ENCODE measurements around the gene GRAP.

Gene GRAP

GRCh38 chr17:18987862-18988545, 58.8 kb downstream of the GRAP start:
- Histone ChIP-seq H3K36me3 (ENCODE audit: control insufficient read depth in 4 of 4, insufficient read depth in 4 of 4, low read length in 3 of 4) (peaks cover 0 to 18% (median 9%) of the 10 kb centered on the region in 4 experiments), H3K4me3 (ENCODE audit: control insufficient read depth in 1 of 7, extremely low read depth in 1 of 7, insufficient read depth in 4 of 7, low read depth in 2 of 7, low read length in 6 of 7) (no peak overlapping the region), H3K27me3 (replicated peaks in 2 of 5; ENCODE audit: control insufficient read depth in 4 of 5, insufficient read depth in 5 of 5, low read length in 4 of 5) (no peaks in the 10 kb centered on the region), H3K9me3 (ENCODE audit: control extremely low read depth in 1 of 5, control insufficient read depth in 4 of 5, insufficient read depth in 2 of 5, low read depth in 1 of 5, low read length in 4 of 5) (no peaks in the 10 kb centered on the region), H3K4me1 (ENCODE audit: control extremely low read depth in 1 of 4, control insufficient read depth in 4 of 4, insufficient read depth in 4 of 4, low read length in 3 of 4) (peaks cover 0 to 21% (median 18%) of the 10 kb centered on the region in 4 experiments), H3K27ac (ENCODE audit: insufficient read depth in 1 of 2, low read depth in 1 of 2, low read length in 2 of 2, poor library complexity in 1 of 2, severe bottlenecking in 2 of 2) (no peak overlapping the region)
- 93% methylated on average over 14 of the region's 14 CpGs for WGBS (ENCODE audit: insufficient coverage)
- POLR2A ChIA-PET = no interaction called here
- CTCF ChIA-PET = interaction anchor here (1.5 to 1.7 kb wide), 2 partner anchors 10 to 13 kb away, joined by 6 read pairs; no protein-coding TSS in a partner anchor
- DNase-seq = no peak

- no peak for DNase-seq
- CTCF ChIA-PET = interaction anchor here (1.5 to 2.3 kb wide), 3 partner anchors 9 to 14 kb away, joined by 6 to 7 read pairs (median 6); no protein-coding TSS in a partner anchor
- Histone ChIP-seq H3K27me3 (replicated peaks in 2 of 5; ENCODE audit: control insufficient read depth in 4 of 5, insufficient read depth in 5 of 5, low read length in 4 of 5) (no peaks in the 10 kb centered on the region), H3K4me1 (ENCODE audit: control extremely low read depth in 1 of 4, control insufficient read depth in 4 of 4, insufficient read depth in 4 of 4, low read length in 3 of 4) (peaks cover 0 to 13% (median 10%) of the 10 kb centered on the region in 4 experiments), H3K4me3 (ENCODE audit: control insufficient read depth in 1 of 7, extremely low read depth in 1 of 7, insufficient read depth in 4 of 7, low read depth in 2 of 7, low read length in 6 of 7) (no peak overlapping the region), H3K36me3 (ENCODE audit: control insufficient read depth in 4 of 4, insufficient read depth in 4 of 4, low read length in 3 of 4) (peaks cover 0 to 18% (median 9%) of the 10 kb centered on the region in 4 experiments), H3K9me3 (ENCODE audit: control extremely low read depth in 1 of 5, control insufficient read depth in 4 of 5, insufficient read depth in 2 of 5, low read depth in 1 of 5, low read length in 4 of 5) (no peaks in the 10 kb centered on the region), H3K27ac (ENCODE audit: insufficient read depth in 1 of 2, low read depth in 1 of 2, low read length in 2 of 2, poor library complexity in 1 of 2, severe bottlenecking in 2 of 2) (no peak overlapping the region)
- POLR2A ChIA-PET = no interaction called here
- WGBS (ENCODE audit: insufficient coverage) = 97% methylated on average over 9 of the region's 9 CpGs
These were observed 59.5 kb downstream of the GRAP start for GRCh38 chr17:18987230-18987610.

DNA sequence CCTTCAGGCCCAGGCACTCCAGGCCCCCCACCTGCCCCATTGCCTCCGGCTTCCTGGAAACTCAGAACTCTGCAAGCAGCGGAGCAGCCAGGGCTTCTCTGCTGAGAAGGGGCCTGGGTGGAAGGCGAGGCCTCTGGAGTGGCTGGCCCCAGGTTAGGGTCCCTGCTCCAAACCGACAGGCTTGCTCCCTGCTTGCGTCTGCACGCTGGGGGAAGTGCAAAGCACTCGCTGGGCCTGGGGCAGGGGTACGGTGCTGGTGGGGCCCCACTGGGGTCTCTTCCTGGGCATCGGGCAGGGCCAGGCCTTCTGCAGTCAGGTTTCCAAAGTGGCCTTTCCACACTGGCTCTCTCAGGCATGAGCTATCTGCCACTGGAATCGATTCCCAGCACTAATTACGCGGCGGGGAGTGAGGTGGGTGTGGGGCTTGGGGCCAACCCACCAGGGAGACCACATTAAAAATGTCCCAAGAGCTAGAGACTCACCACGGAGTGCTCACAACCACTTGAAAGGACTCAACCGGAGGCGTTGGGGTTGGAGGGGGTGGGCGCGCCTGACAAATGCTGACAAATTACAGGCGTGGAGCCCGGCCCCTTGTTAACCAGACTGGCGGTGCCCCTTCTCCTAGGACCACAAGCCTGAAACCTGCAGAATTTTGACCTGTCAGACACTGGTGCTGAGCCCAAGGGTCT, 60.1 kb downstream of the GRAP start:
- Histone ChIP-seq H3K36me3 (ENCODE audit: control insufficient read depth in 4 of 4, insufficient read depth in 4 of 4, low read length in 3 of 4) (peaks cover 0 to 18% (median 9%) of the 10 kb centered on the region in 4 experiments), H3K4me3 (ENCODE audit: control insufficient read depth in 1 of 7, extremely low read depth in 1 of 7, insufficient read depth in 4 of 7, low read depth in 2 of 7, low read length in 6 of 7) (no peak overlapping the region), H3K9me3 (ENCODE audit: control extremely low read depth in 1 of 5, control insufficient read depth in 4 of 5, insufficient read depth in 2 of 5, low read depth in 1 of 5, low read length in 4 of 5) (no peaks in the 10 kb centered on the region), H3K27ac (ENCODE audit: insufficient read depth in 1 of 2, low read depth in 1 of 2, low read length in 2 of 2, poor library complexity in 1 of 2, severe bottlenecking in 2 of 2) (no peak overlapping the region), H3K27me3 (replicated peaks in 2 of 5; ENCODE audit: control insufficient read depth in 4 of 5, insufficient read depth in 5 of 5, low read length in 4 of 5) (no peaks in the 10 kb centered on the region), H3K4me1 (ENCODE audit: control extremely low read depth in 1 of 4, control insufficient read depth in 4 of 4, insufficient read depth in 4 of 4, low read length in 3 of 4) (peaks cover 0 to 8% (median 5%) of the 10 kb centered on the region in 4 experiments)
- ChIA-PET CTCF (interaction anchor here (1.5 to 2.3 kb wide), 2 partner anchors 9 to 14 kb away, joined by 6 to 7 read pairs; no protein-coding TSS in a partner anchor), POLR2A (no interaction called here)
- no peak for DNase-seq
- 90% methylated on average over 20 of the region's 21 CpGs for WGBS (ENCODE audit: insufficient coverage)

DNA sequence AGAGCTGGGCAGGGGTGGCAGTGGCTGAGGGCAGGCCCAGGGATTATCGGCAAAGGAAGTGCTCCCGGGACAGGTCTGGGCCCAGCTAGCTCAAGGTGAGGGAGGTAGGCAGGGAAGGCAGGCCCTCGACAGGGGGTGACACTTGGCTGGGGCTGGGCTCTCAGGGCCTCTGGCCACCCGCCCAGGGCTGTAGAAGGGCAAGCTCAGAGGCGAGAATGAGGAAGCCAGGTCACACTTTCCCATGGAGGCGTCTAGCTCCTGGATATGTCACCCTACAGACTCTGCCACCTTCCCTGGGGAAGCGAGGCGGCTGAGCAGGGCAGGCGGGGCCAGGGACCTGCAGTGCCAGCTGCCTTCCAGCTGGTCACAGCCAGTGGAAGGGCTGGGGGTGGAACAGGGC, 61.3 kb downstream of the GRAP start:
- Histone ChIP-seq H3K27me3 (replicated peaks in 2 of 5; ENCODE audit: control insufficient read depth in 4 of 5, insufficient read depth in 5 of 5, low read length in 4 of 5) (no peaks in the 10 kb centered on the region), H3K9me3 (ENCODE audit: control extremely low read depth in 1 of 5, control insufficient read depth in 4 of 5, insufficient read depth in 2 of 5, low read depth in 1 of 5, low read length in 4 of 5) (no peaks in the 10 kb centered on the region), H3K4me3 (ENCODE audit: control insufficient read depth in 1 of 7, extremely low read depth in 1 of 7, insufficient read depth in 4 of 7, low read depth in 2 of 7, low read length in 6 of 7) (no peak overlapping the region), H3K36me3 (ENCODE audit: control insufficient read depth in 4 of 4, insufficient read depth in 4 of 4, low read length in 3 of 4) (peaks cover 0 to 21% (median 9%) of the 10 kb centered on the region in 4 experiments), H3K27ac (ENCODE audit: insufficient read depth in 1 of 2, low read depth in 1 of 2, low read length in 2 of 2, poor library complexity in 1 of 2, severe bottlenecking in 2 of 2) (no peak overlapping the region), H3K4me1 (ENCODE audit: control extremely low read depth in 1 of 4, control insufficient read depth in 4 of 4, insufficient read depth in 4 of 4, low read length in 3 of 4) (no peaks in the 10 kb centered on the region)
- POLR2A ChIA-PET = no interaction called here
- no peak for DNase-seq
- WGBS (ENCODE audit: insufficient coverage) = 98% methylated on average over 9 of the region's 9 CpGs
- CTCF ChIA-PET = interaction anchor here (0.9 to 2.9 kb wide), 4 partner anchors 10 to 24 kb away, joined by 3 to 8 read pairs (median 6); no protein-coding TSS in a partner anchor

DNA sequence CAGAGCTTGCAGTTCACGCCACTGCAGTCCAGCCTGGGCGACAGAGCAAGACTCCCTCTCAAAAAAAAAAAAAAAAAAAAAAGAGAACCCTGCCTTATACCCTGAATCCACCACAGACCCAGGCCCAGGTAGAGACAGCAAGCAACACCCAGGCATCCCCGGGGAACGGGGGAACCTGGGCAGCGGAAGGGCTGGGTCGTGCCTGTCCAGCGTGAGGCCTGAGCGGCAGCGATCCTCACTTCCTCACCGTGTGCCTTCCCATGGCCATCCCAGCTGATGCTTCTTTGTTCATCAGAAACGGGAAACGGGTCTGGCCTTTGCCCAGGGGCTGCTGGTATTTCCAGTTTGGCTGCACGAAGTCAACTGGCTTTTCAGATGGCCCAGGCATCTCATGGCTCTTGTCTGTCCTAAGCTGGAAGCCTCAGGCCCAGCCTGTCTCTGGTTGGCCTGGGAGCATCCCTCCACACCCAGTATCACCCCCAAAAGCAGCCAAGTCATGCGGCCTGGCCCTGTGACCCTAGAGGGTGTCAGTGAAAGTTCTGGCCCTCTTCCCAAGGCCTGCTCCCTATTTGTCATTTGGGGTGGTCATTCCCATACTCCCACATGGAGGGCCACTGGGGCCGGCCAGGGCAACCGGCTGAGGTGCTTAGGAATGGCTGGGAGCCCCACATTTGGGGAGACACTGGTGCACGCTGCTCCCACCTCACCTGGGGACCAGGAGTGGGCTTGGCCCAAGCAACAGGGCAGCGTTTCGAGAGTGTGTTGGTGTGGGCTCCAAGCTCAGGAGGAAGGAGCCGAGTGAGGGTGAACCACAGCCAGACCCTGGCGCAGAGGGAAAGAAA, 62.3 kb downstream of the GRAP start:
- Histone ChIP-seq H3K36me3 (ENCODE audit: control insufficient read depth in 4 of 4, insufficient read depth in 4 of 4, low read length in 3 of 4) (peaks cover 0 to 24% (median 9%) of the 10 kb centered on the region in 4 experiments), H3K4me1 (ENCODE audit: control extremely low read depth in 1 of 4, control insufficient read depth in 4 of 4, insufficient read depth in 4 of 4, low read length in 3 of 4) (no peaks in the 10 kb centered on the region), H3K9me3 (ENCODE audit: control extremely low read depth in 1 of 5, control insufficient read depth in 4 of 5, insufficient read depth in 2 of 5, low read depth in 1 of 5, low read length in 4 of 5) (no peaks in the 10 kb centered on the region), H3K27me3 (replicated peaks in 2 of 5; ENCODE audit: control insufficient read depth in 4 of 5, insufficient read depth in 5 of 5, low read length in 4 of 5) (no peaks in the 10 kb centered on the region), H3K4me3 (ENCODE audit: control insufficient read depth in 1 of 7, extremely low read depth in 1 of 7, insufficient read depth in 4 of 7, low read depth in 2 of 7, low read length in 6 of 7) (no peak overlapping the region), H3K27ac (ENCODE audit: insufficient read depth in 1 of 2, low read depth in 1 of 2, low read length in 2 of 2, poor library complexity in 1 of 2, severe bottlenecking in 2 of 2) (no peak overlapping the region)
- no peak for DNase-seq
- WGBS (ENCODE audit: insufficient coverage) = 97% methylated on average over 18 of the region's 21 CpGs
- POLR2A ChIA-PET = no interaction called here
- CTCF ChIA-PET = interaction anchor here (1.7 to 2.9 kb wide), 4 partner anchors 8 to 23 kb away, joined by 6 to 8 read pairs (median 6); no protein-coding TSS in a partner anchor

- Histone ChIP-seq H3K27ac (ENCODE audit: insufficient read depth in 1 of 2, low read depth in 1 of 2, low read length in 2 of 2, poor library complexity in 1 of 2, severe bottlenecking in 2 of 2) (peak overlapping the region in 1 of 2 experiments; percentile 61), H3K9me3 (ENCODE audit: control extremely low read depth in 1 of 5, control insufficient read depth in 4 of 5, insufficient read depth in 2 of 5, low read depth in 1 of 5, low read length in 4 of 5) (no peaks in the 10 kb centered on the region), H3K4me1 (ENCODE audit: control extremely low read depth in 1 of 4, control insufficient read depth in 4 of 4, insufficient read depth in 4 of 4, low read length in 3 of 4) (no peaks in the 10 kb centered on the region), H3K27me3 (replicated peaks in 2 of 5; ENCODE audit: control insufficient read depth in 4 of 5, insufficient read depth in 5 of 5, low read length in 4 of 5) (no peaks in the 10 kb centered on the region), H3K4me3 (ENCODE audit: control insufficient read depth in 1 of 7, extremely low read depth in 1 of 7, insufficient read depth in 4 of 7, low read depth in 2 of 7, low read length in 6 of 7) (no peak overlapping the region), H3K36me3 (ENCODE audit: control insufficient read depth in 4 of 4, insufficient read depth in 4 of 4, low read length in 3 of 4) (peaks cover 0 to 34% (median 21%) of the 10 kb centered on the region in 4 experiments)
- ChIA-PET CTCF (interaction anchor here (0.6 to 2.2 kb wide), 5 partner anchors 11 to 21 kb away, joined by 3 to 6 read pairs (median 3); no protein-coding TSS in a partner anchor), POLR2A (no interaction called here)
- 79% methylated on average over 29 of the region's 30 CpGs for WGBS (ENCODE audit: insufficient coverage)
- peak; percentile 24 to 46 (median 43) for DNase-seq
These were observed 64.9 kb downstream of the GRAP start for GRCh38 chr17:18981642-18982424.
